Spleen (tissue), 7 donors: ENCODE data around the gene PLA2G2F.

ENCODE experiments used
- POLR2A ChIP-seq, 3 donors: fragments of 450-650 bp; IDR thresholded peaks; one replicate each; pipeline ENCODE4 v1.5.1; 2017; ENCODE audit warnings: antibody characterized with exemption in 3 of 3, mild to moderate bottlenecking in 1 of 3
- TF ChIP-seq, protein P1 (sequence below), 11 experiments: fragments of 200-600 bp in 7 of 11; fragments of 450-650 bp in 4 of 11; sonication (generic) in 4 of 11; IDR thresholded peaks in 8 of 11; conservative IDR thresholded peaks in 3 of 11; 1 replicate in 7 of 11; 2 replicates in 4 of 11; pipeline versions ENCODE4 v1.4.0 to v1.8.0; 2016 to 2021; ENCODE audit warnings: antibody characterized with exemption in 11 of 11, inconsistent platforms in 4 of 11, mild to moderate bottlenecking in 1 of 11
- donor health status: DM: no; HTN: no; CAD: no; lungs with moderate emphysema.
- donor health status: DM: no; HTN: no; CAD: no.
- donor health status: DM: no; HTN: no; CAD: no.

DNA sequence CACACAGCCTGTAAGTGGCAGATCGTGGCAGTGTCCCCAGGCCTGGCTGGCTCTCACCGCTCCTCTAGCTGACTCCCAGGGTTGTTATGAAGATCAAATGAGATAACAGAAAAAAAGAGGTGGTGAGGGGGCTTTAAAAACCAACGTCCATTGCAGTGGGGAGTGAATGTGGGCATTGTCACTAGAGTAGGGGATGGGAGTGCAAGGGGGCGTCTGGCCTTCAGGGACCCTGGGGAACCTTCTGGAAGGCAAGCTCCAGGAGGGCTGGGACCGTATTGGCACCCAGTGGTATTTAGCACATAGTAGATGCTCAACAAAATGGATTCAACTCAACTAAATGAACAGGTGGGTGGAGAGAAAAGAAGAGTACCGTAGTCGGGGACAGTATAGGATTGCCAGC is 23.2 kb upstream of the PLA2G2F start:
- TF ChIP-seq, protein P1, sequence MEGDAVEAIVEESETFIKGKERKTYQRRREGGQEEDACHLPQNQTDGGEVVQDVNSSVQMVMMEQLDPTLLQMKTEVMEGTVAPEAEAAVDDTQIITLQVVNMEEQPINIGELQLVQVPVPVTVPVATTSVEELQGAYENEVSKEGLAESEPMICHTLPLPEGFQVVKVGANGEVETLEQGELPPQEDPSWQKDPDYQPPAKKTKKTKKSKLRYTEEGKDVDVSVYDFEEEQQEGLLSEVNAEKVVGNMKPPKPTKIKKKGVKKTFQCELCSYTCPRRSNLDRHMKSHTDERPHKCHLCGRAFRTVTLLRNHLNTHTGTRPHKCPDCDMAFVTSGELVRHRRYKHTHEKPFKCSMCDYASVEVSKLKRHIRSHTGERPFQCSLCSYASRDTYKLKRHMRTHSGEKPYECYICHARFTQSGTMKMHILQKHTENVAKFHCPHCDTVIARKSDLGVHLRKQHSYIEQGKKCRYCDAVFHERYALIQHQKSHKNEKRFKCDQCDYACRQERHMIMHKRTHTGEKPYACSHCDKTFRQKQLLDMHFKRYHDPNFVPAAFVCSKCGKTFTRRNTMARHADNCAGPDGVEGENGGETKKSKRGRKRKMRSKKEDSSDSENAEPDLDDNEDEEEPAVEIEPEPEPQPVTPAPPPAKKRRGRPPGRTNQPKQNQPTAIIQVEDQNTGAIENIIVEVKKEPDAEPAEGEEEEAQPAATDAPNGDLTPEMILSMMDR (IDR thresholded peaks at IDR 0.05 in 8 of 11, conservative IDR thresholded peaks at IDR 0.05 in 3 of 11), result no peak
- no peak for TF ChIP-seq POLR2A (IDR thresholded peaks at IDR 0.05)
